Measurements from ENCODE around the gene KCNH4. TPM values are rescaled to one million over a fixed set of nuclear protein-coding genes. Genes with fewer than 3 reads are reported as not detected.

KCNH4 gene
- total and polyA plus RNA-seq, 2 of the 13 experiments (the other 11 are each of a cell fraction or from before 2014, with no cell fraction given), result 0.01 to 0.09 TPM

Other genes with a start within 250 kb of the KCNH4 start
- 161 and 170 TPM in 2 replicates for gene CNP, start 214.3 kb downstream of the KCNH4 start, total RNA-seq (2016; rRNA removed; fragmentation: Illumina TruSeq; extraction: Trizol)
- gene CNP, start 214.3 kb downstream of the KCNH4 start, polyA plus RNA-seq (2011; rRNA removed), result 97.2 and 105 TPM in 2 replicates
- 132 and 179 TPM in 2 replicates for gene DNAJC7, start 163.7 kb downstream of the KCNH4 start, total RNA-seq (2016; rRNA removed; fragmentation: Illumina TruSeq; extraction: Trizol)
- gene DNAJC7, start 163.7 kb downstream of the KCNH4 start, polyA plus RNA-seq (2011; rRNA removed), result 47.7 and 54.7 TPM in 2 replicates
- 26.8 and 27.9 TPM in 2 replicates for gene NKIRAS2, start 161.1 kb downstream of the KCNH4 start, total RNA-seq (2016; rRNA removed; fragmentation: Illumina TruSeq; extraction: Trizol)
- 42.0 and 48.5 TPM in 2 replicates for gene NKIRAS2, start 161.1 kb downstream of the KCNH4 start, polyA plus RNA-seq (2011; rRNA removed)
- 0.83 and 1.1 TPM in 2 replicates for gene C17orf113, start 130.5 kb downstream of the KCNH4 start, total RNA-seq (2016; rRNA removed; fragmentation: Illumina TruSeq; extraction: Trizol)
- 0.87 and 1.4 TPM in 2 replicates for gene C17orf113, start 130.5 kb downstream of the KCNH4 start, polyA plus RNA-seq (2011; rRNA removed)
- gene ZNF385C, start 82.7 kb downstream of the KCNH4 start, total RNA-seq (2016; rRNA removed; fragmentation: Illumina TruSeq; extraction: Trizol), result 2.3 TPM in 2 replicates
- gene ZNF385C, start 82.7 kb downstream of the KCNH4 start, polyA plus RNA-seq (2011; rRNA removed), result 5.8 and 6.1 TPM in 2 replicates
- 3.9 and 6.7 TPM in 2 replicates for gene DHX58, start 68.4 kb downstream of the KCNH4 start, total RNA-seq (2016; rRNA removed; fragmentation: Illumina TruSeq; extraction: Trizol)
- 7.8 and 13.5 TPM in 2 replicates for gene DHX58, start 68.4 kb downstream of the KCNH4 start, polyA plus RNA-seq (2011; rRNA removed)
- gene KAT2A, start 59.8 kb downstream of the KCNH4 start, total RNA-seq (2016; rRNA removed; fragmentation: Illumina TruSeq; extraction: Trizol), result 20.2 and 29.1 TPM in 2 replicates
- 90.4 and 126 TPM in 2 replicates for gene KAT2A, start 59.8 kb downstream of the KCNH4 start, polyA plus RNA-seq (2011; rRNA removed)
- 0.13 and 0.24 TPM in 2 replicates for gene HSPB9, start 58.3 kb downstream of the KCNH4 start, total RNA-seq (2016; rRNA removed; fragmentation: Illumina TruSeq; extraction: Trizol)
- gene HSPB9, start 58.3 kb downstream of the KCNH4 start, polyA plus RNA-seq (2011; rRNA removed), result 0.05 and 0.31 TPM in 2 replicates
- 110 and 136 TPM in 2 replicates for gene RAB5C, start 26.2 kb downstream of the KCNH4 start, total RNA-seq (2016; rRNA removed; fragmentation: Illumina TruSeq; extraction: Trizol)
- gene RAB5C, start 26.2 kb downstream of the KCNH4 start, polyA plus RNA-seq (2011; rRNA removed), result 123 and 129 TPM in 2 replicates
- not detected in 2 replicates for gene HCRT, start 4.3 kb upstream of the KCNH4 start, total RNA-seq (2016; rRNA removed; fragmentation: Illumina TruSeq; extraction: Trizol)
- not detected in 2 replicates for gene HCRT, start 4.3 kb upstream of the KCNH4 start, polyA plus RNA-seq (2011; rRNA removed)
- gene GHDC, start 13.4 kb upstream of the KCNH4 start, total RNA-seq (2016; rRNA removed; fragmentation: Illumina TruSeq; extraction: Trizol), result 8.8 and 22.5 TPM in 2 replicates
- gene GHDC, start 13.4 kb upstream of the KCNH4 start, polyA plus RNA-seq (2011; rRNA removed), result 15.4 and 25.6 TPM in 2 replicates
- 17.2 and 21.0 TPM in 2 replicates for gene STAT5B, start 95.2 kb upstream of the KCNH4 start, total RNA-seq (2016; rRNA removed; fragmentation: Illumina TruSeq; extraction: Trizol)
- 42.8 and 44.8 TPM in 2 replicates for gene STAT5B, start 95.2 kb upstream of the KCNH4 start, polyA plus RNA-seq (2011; rRNA removed)
- gene STAT5A, start 107.4 kb upstream of the KCNH4 start, total RNA-seq (2016; rRNA removed; fragmentation: Illumina TruSeq; extraction: Trizol), result 4.1 and 4.5 TPM in 2 replicates
- 1.2 and 1.4 TPM in 2 replicates for gene STAT5A, start 107.4 kb upstream of the KCNH4 start, polyA plus RNA-seq (2011; rRNA removed)
- 61.8 and 82.7 TPM in 2 replicates for gene STAT3, start 207.3 kb upstream of the KCNH4 start, total RNA-seq (2016; rRNA removed; fragmentation: Illumina TruSeq; extraction: Trizol)
- gene STAT3, start 207.3 kb upstream of the KCNH4 start, polyA plus RNA-seq (2011; rRNA removed), result 62.4 and 65.3 TPM in 2 replicates
- 25.5 and 26.0 TPM in 2 replicates for gene CAVIN1, start 242.1 kb upstream of the KCNH4 start, total RNA-seq (2016; rRNA removed; fragmentation: Illumina TruSeq; extraction: Trizol)
- 12.7 and 15.9 TPM in 2 replicates for gene CAVIN1, start 242.1 kb upstream of the KCNH4 start, polyA plus RNA-seq (2011; rRNA removed)

All from HepG2 (cell line).